H1 (cell line): ENCODE measurements around the gene FXN. TPM values are rescaled to one million over a fixed set of nuclear protein-coding genes. Genes with fewer than 3 reads are reported as not detected.

Source experiments
- CTCF ChIA-PET: fragments of 300-600 bp; sonication (Branson Sonifier 250); formaldehyde crosslinking; loops from one replicate; lab custom pipeline; 2021; ENCODE audit not compliant: partially characterized antibody; lab: Charles Lee
- POLR2A ChIA-PET: fragments of 300-600 bp; sonication (Branson Sonifier 250); formaldehyde crosslinking; loops from one replicate; lab custom pipeline; 2021; ENCODE audit warnings: inconsistent platforms; ENCODE audit not compliant: partially characterized antibody; lab: Charles Lee
- DNase-seq, 2 experiments: peaks; one replicate each; pipeline versions ENCODE4 v3.0.0 to v3.0.0-alpha.2; 2010 to 2022; ENCODE audit warnings: low spot score in 2 of 2, low read depth in 1 of 2, mixed read lengths in 1 of 2
- FAIRE-seq: peaks from 2 replicates; lab custom pipeline; 2011; peaks lifted over from hg19 to GRCh38; lab: Jason Lieb, UNC
- H2AFZ ChIP-seq: 2 replicates; pipeline ENCODE4 v1.8.1; 2012; ENCODE audit warnings: low read length, inconsistent platforms
- H2AK5ac ChIP-seq: 2 replicates; pipeline ENCODE4 v1.6.1; 2013; ENCODE audit warnings: low read depth, low read length
- H2BK120ac ChIP-seq: replicated peaks from 2 replicates; pipeline ENCODE3; 2013; ENCODE audit warnings: low read depth, low read length, inconsistent platforms
- H2BK12ac ChIP-seq: 2 replicates; pipeline ENCODE4 v1.6.1; 2013; ENCODE audit warnings: low read depth, low read length
- H2BK15ac ChIP-seq: 2 replicates; pipeline ENCODE4 v1.6.1; 2013; ENCODE audit warnings: low read length
- H2BK20ac ChIP-seq: 2 replicates; pipeline ENCODE4 v1.6.1; 2013; ENCODE audit warnings: low read length
- H2BK5ac ChIP-seq: 2 replicates; pipeline ENCODE4 v1.6.1; 2013; ENCODE audit warnings: low read depth, low read length
- H3K14ac ChIP-seq: 2 replicates; pipeline ENCODE4 v1.6.1; 2013; ENCODE audit warnings: inconsistent platforms; ENCODE audit not compliant: insufficient read length
- H3K18ac ChIP-seq: 2 replicates; pipeline ENCODE4 v1.6.1; 2013; ENCODE audit warnings: low read length; ENCODE audit errors: extremely low read depth
- H3K23ac ChIP-seq: 2 replicates; pipeline ENCODE4 v1.6.1; 2013; ENCODE audit warnings: inconsistent platforms; ENCODE audit not compliant: insufficient read length
- H3K23me2 ChIP-seq: 2 replicates; pipeline ENCODE4 v1.6.1; 2013; ENCODE audit warnings: low read depth, low read length
- H3K27ac ChIP-seq: 2 replicates; pipeline ENCODE4 v1.6.1; 2011; ENCODE audit warnings: low read depth, low read length, inconsistent platforms
- H3K27me3 ChIP-seq, 4 experiments: replicated peaks in 1 of 4; 1 replicate in 1 of 4; 2 replicates in 3 of 4; pipeline versions ENCODE4 v1.6.1 to v1.8.1; 2011 to 2013; ENCODE audit warnings: low read length in 3 of 4, mild to moderate bottlenecking in 3 of 4, inconsistent platforms in 2 of 4, mixed read lengths in 2 of 4, moderate library complexity in 1 of 4; ENCODE audit not compliant: control insufficient read depth in 3 of 4, insufficient read depth in 3 of 4; ENCODE audit errors: extremely low read depth in 1 of 4
- H3K36me3 ChIP-seq, 4 experiments: 2 replicates each; pipeline versions ENCODE4 v1.6.1 to v1.8.1; 2011 to 2013; ENCODE audit warnings: mild to moderate bottlenecking in 4 of 4, low read length in 3 of 4, moderate library complexity in 2 of 4, control low read depth in 1 of 4, inconsistent platforms in 1 of 4; ENCODE audit not compliant: insufficient read depth in 4 of 4, control insufficient read depth in 2 of 4
- H3K4ac ChIP-seq: replicated peaks from 2 replicates; pipeline ENCODE3; 2013; ENCODE audit warnings: low read length, low read depth, mixed read lengths, inconsistent platforms; ENCODE audit not compliant: insufficient read length
- H3K4me1 ChIP-seq, 4 experiments: replicated peaks in 1 of 4; 1 replicate in 1 of 4; 2 replicates in 3 of 4; pipeline versions ENCODE4 v1.6.1 to v1.8.1; 2011 to 2013; ENCODE audit warnings: low read length in 3 of 4, inconsistent platforms in 2 of 4, mixed read lengths in 1 of 4; ENCODE audit not compliant: insufficient read depth in 4 of 4, control insufficient read depth in 3 of 4
- H3K4me2 ChIP-seq, 2 experiments: 2 replicates each; pipeline versions ENCODE4 v1.6.1 to v1.8.1; 2011 to 2013; ENCODE audit warnings: low read depth in 2 of 2, low read length in 2 of 2, control low read depth in 1 of 2, inconsistent platforms in 1 of 2, mild to moderate bottlenecking in 1 of 2; ENCODE audit not compliant: insufficient read depth in 1 of 2
- H3K4me3 ChIP-seq, 4 experiments: fragments of 200-600, 300-600 bp in 1 of 4; sonication (generic), shearing (Covaris generic), sonication (Bioruptor Twin) in 1 of 4; 2 replicates each; pipeline versions ENCODE4 v1.5.1 to v1.8.1; 2011 to 2016; ENCODE audit warnings: low read length in 4 of 4, low read depth in 3 of 4, control low read depth in 2 of 4, inconsistent platforms in 2 of 4, mild to moderate bottlenecking in 2 of 4, mixed read lengths in 1 of 4, moderate library complexity in 1 of 4; ENCODE audit not compliant: insufficient read depth in 2 of 4; ENCODE audit errors: extremely low read depth in 1 of 4
- H3K56ac ChIP-seq: replicated peaks from 2 replicates; pipeline ENCODE3; 2013; ENCODE audit warnings: low read depth, mild to moderate bottlenecking, mixed read lengths, low read length, inconsistent platforms; ENCODE audit not compliant: insufficient read length
- H3K79me1 ChIP-seq: 2 replicates; pipeline ENCODE4 v1.6.1; 2013; ENCODE audit warnings: low read depth, low read length, control low read depth
- H3K79me2 ChIP-seq, 2 experiments: 2 replicates each; pipeline versions ENCODE4 v1.6.1 to v1.8.1; 2012 to 2013; ENCODE audit warnings: low read length in 2 of 2, mild to moderate bottlenecking in 2 of 2, inconsistent platforms in 1 of 2; ENCODE audit not compliant: insufficient read depth in 2 of 2, control insufficient read depth in 1 of 2
- H3K9ac ChIP-seq, 4 experiments: replicated peaks in 1 of 4; 1 replicate in 1 of 4; 2 replicates in 3 of 4; pipeline versions ENCODE4 v1.6.1 to v1.8.1; 2011 to 2013; ENCODE audit warnings: low read depth in 3 of 4, low read length in 3 of 4, control low read depth in 2 of 4, mild to moderate bottlenecking in 2 of 4, moderate library complexity in 2 of 4, inconsistent platforms in 1 of 4; ENCODE audit errors: extremely low read depth in 1 of 4
- H3K9me3 ChIP-seq, 2 experiments: 2 replicates each; pipeline versions ENCODE4 v1.6.1 to v1.8.1; 2012 to 2013; ENCODE audit warnings: mild to moderate bottlenecking in 2 of 2, moderate library complexity in 2 of 2, control low read depth in 1 of 2, inconsistent platforms in 1 of 2, low read depth in 1 of 2, low read length in 1 of 2, mixed read lengths in 1 of 2; ENCODE audit not compliant: insufficient read depth in 2 of 2
- H4K20me1 ChIP-seq, 2 experiments: replicated peaks in 1 of 2; 2 replicates each; pipeline versions ENCODE3 to v1.8.1; 2011 to 2013; ENCODE audit warnings: inconsistent platforms in 2 of 2, low read length in 2 of 2, mild to moderate bottlenecking in 1 of 2; ENCODE audit not compliant: insufficient read depth in 2 of 2, control insufficient read depth in 1 of 2
- H4K5ac ChIP-seq: 2 replicates; pipeline ENCODE4 v1.6.1; 2013; ENCODE audit warnings: low read length, low read depth, mixed read lengths, inconsistent platforms; ENCODE audit not compliant: insufficient read length
- H4K8ac ChIP-seq: 2 replicates; pipeline ENCODE4 v1.8.0; 2013; ENCODE audit warnings: mild to moderate bottlenecking, moderate library complexity, low read length, inconsistent platforms; ENCODE audit not compliant: insufficient read depth; ENCODE audit errors: extremely low read depth
- H4K91ac ChIP-seq: replicated peaks from 2 replicates; pipeline ENCODE3; 2013; ENCODE audit warnings: low read length, mixed read lengths, inconsistent platforms; ENCODE audit not compliant: insufficient read length
- BACH1 ChIP-seq: IDR thresholded peaks from 2 replicates; pipeline ENCODE4 v1.6.1; 2012; ENCODE audit warnings: low read length, improper control_type of control experiment
- BRCA1 ChIP-seq: IDR thresholded peaks from 2 replicates; pipeline ENCODE4 v1.6.1; 2012; ENCODE audit warnings: low read depth, low read length, improper control_type of control experiment
- CHD2 ChIP-seq: IDR thresholded peaks from 2 replicates; pipeline ENCODE4 v1.6.1; 2012; ENCODE audit warnings: low read length, improper control_type of control experiment
- EGR1 ChIP-seq: IDR thresholded peaks from 2 replicates; pipeline ENCODE4 v1.6.1; 2011; ENCODE audit warnings: low read depth, low read length, borderline replicate concordance
- GTF2F1 ChIP-seq: IDR thresholded peaks from 2 replicates; pipeline ENCODE4 v1.6.1; 2012; ENCODE audit warnings: low read depth, low read length, improper control_type of control experiment, borderline replicate concordance
- POU5F1 ChIP-seq: IDR thresholded peaks from 2 replicates; pipeline ENCODE4 v1.6.1; 2011; ENCODE audit warnings: low read depth, mild to moderate bottlenecking, low read length, moderate library complexity
- RAD21 ChIP-seq, 2 experiments: IDR thresholded peaks in 1 of 2; conservative IDR thresholded peaks in 1 of 2; 2 replicates each; pipeline ENCODE4 v1.6.1; 2011; ENCODE audit warnings: low read depth in 2 of 2, low read length in 2 of 2, improper control_type of control experiment in 1 of 2, inconsistent platforms in 1 of 2, mild to moderate bottlenecking in 1 of 2, moderate library complexity in 1 of 2
- RNF2 ChIP-seq: fragments of 200-900, 300-1000 bp; sonication (generic); IDR thresholded peaks from 2 replicates; pipeline ENCODE4 v1.7.1; 2016; ENCODE audit warnings: borderline replicate concordance, low read depth, mild to moderate bottlenecking, antibody characterized with exemption, low read length; ENCODE audit not compliant: poor library complexity, severe bottlenecking; ENCODE audit errors: missing control alignments
- SAP30 ChIP-seq: fragments of 300-600 bp; sonication (generic); IDR thresholded peaks from 2 replicates; pipeline ENCODE4 v1.7.1; 2012; ENCODE audit warnings: low read length, moderate library complexity, mild to moderate bottlenecking, inconsistent platforms; ENCODE audit not compliant: insufficient read depth, insufficient replicate concordance
- TAF7 ChIP-seq: optimal IDR thresholded peaks from 2 replicates; pipeline ENCODE3; 2011; ENCODE audit warnings: low read depth, mild to moderate bottlenecking, inconsistent platforms, low read length, moderate library complexity, borderline replicate concordance
- TEAD4 ChIP-seq: IDR thresholded peaks from 2 replicates; pipeline ENCODE4 v1.6.1; 2012; ENCODE audit warnings: low read depth, low read length, inconsistent platforms, mixed read lengths
- polyA plus RNA-seq, 7 experiments: library from polyadenylated mRNA; depleted of rRNA in 3 of 7; stranded (reverse) in 5 of 7; unstranded in 2 of 7; fragments of >200 nt in 5 of 7; fragments of 200-250 nt in 2 of 7; gene quantifications; 1 replicate in 5 of 7; 2 replicates in 1 of 7; 4 replicates in 1 of 7; pipeline versions ENCODE4 v1.2.1 to v1.2.3, GENCODE V29; 2011 to 2013; ENCODE audit warnings: missing spikeins in 2 of 7, mixed read lengths in 2 of 7
- total RNA-seq: library from RNA; stranded (reverse); fragmentation: NEBNext Ultra II Directional; extraction: Animal tissue kit (Norgen Biotek cat#: 25700); gene quantifications from 2 replicates; pipeline ENCODE4 v1.2.1, GENCODE V29; 2021

FXN gene
- total and polyA plus RNA-seq, 2 of the 8 experiments (the other 6 are each of a cell fraction or from before 2014, with no cell fraction given): 34.2 to 37.5 TPM

- POLR2A ChIA-PET: interaction anchor here (1.1 to 1.2 kb wide), 3 partner anchors 11 to 56 kb away, joined by 4 read pairs; no protein-coding TSS in a partner anchor
Measured at GRCh38 chr9:69079186-69079585, 43.6 kb downstream of the FXN start.

More at GRCh38 chr9:69079186-69079585, 43.6 kb downstream of the FXN start:
- Histone ChIP-seq H2BK120ac (no peak overlapping the region), H3K4me2 (no peak overlapping the region), H2BK15ac (no peak overlapping the region), H3K56ac (no peak overlapping the region), H4K5ac (no peak overlapping the region), H3K23ac (no peak overlapping the region), H3K79me2 (no peaks in the 10 kb centered on the region), H4K91ac (no peak overlapping the region), H2AFZ (no peak overlapping the region), H2BK12ac (no peak overlapping the region), H3K27me3 (no peaks in the 10 kb centered on the region), H3K79me1 (no peaks in the 10 kb centered on the region), H4K8ac (no peak overlapping the region), H3K9me3 (no peaks in the 10 kb centered on the region), H3K4ac (no peak overlapping the region), H3K27ac (no peak overlapping the region), H3K36me3 (no peaks in the 10 kb centered on the region), H2AK5ac (no peak overlapping the region), H2BK20ac (no peak overlapping the region), H3K23me2 (no peaks in the 10 kb centered on the region), H3K18ac (no peak overlapping the region), H3K4me3 (no peak overlapping the region), H2BK5ac (no peak overlapping the region), H3K9ac (no peak overlapping the region), H4K20me1 (no peaks in the 10 kb centered on the region), H3K4me1 (no peaks in the 10 kb centered on the region), H3K14ac (no peak overlapping the region)
- no peak for FAIRE-seq
- CTCF ChIA-PET: interaction anchor here (1.6 kb wide), 1 partner anchor 26 kb away, joined by 3 read pairs; no protein-coding TSS in a partner anchor
- no peak for DNase-seq
- TF ChIP-seq TEAD4 (no peak), GTF2F1 (no peak), CHD2 (no peak), BACH1 (no peak), SAP30 (no peak), TAF7 (no peak), POU5F1 (no peak), RAD21 (IDR thresholded peaks at IDR 0.05 in 1 of 2, conservative IDR thresholded peaks at IDR 0.05 in 1 of 2; ENCODE audit: low read depth in 2 of 2, low read length in 2 of 2) (no peak), BRCA1 (no peak), RNF2 (no peak), EGR1 (no peak)
